SK-N-MC (cell line): Measurements from ENCODE around the gene EMILIN2.

Experiments used
- EZH2 ChIP-seq: fragments of 200-600 bp; sonication (generic); IDR thresholded peaks from one replicate; pipeline ENCODE4 v1.6.1; 2017; ENCODE audit warnings: antibody characterized with exemption
- POLR2AphosphoS5 ChIP-seq: IDR thresholded peaks from 2 replicates; pipeline ENCODE4 v1.6.1; 2012; ENCODE audit warnings: mild to moderate bottlenecking, low read depth, low read length, borderline replicate concordance

DNA sequence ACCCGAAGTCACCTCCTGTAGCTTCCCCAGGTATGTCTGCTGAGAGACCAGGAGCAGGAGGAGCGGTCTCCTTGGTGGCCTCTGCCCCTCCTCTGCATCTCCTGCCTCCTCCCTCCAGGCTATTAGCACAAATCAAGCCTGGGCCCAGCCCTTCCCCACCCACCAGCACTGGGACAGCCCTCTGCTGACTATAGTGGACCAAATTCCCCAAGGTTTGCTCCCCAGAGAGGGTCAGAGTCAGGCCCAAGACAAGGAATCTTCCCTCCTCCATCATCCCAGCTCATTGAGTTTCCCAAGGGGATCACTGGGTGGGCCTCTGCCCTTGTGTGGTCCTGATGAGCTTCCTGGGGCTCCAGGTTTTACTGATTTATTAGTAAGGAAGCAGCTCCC, 62.1 kb downstream of the EMILIN2 start:
- TF ChIP-seq EZH2 = no peak
- TF ChIP-seq POLR2AphosphoS5 = no peak
